Right lobe of liver (tissue), 6 donors: ENCODE measurements around the gene LRRC8D. TPM values are rescaled to one million over a fixed set of nuclear protein-coding genes. Genes with fewer than 3 reads are reported as not detected.

Experiments
- ATAC-seq, 4 donors: fragments of 200-7000 bp; cut with Tn5 transposase; one replicate each; pipeline ENCODE4 v1.9.1; 2020; ENCODE audit warnings: mild to moderate bottlenecking in 4 of 4, moderate library complexity in 4 of 4
- DNase-seq, 3 donors: peaks; one replicate each; pipeline ENCODE4 v3.0.0-alpha.2; 2020
- H3K27ac ChIP-seq, 3 donors: fragments of 200-600 bp; one replicate each; pipeline ENCODE4 v1.8.0; 2022
- H3K27me3 ChIP-seq, 2 donors: fragments of 200-600 bp; one replicate each; pipeline ENCODE4 v1.8.0; 2022
- H3K36me3 ChIP-seq, 4 donors: fragments of 200-600 bp; sonication (generic) in 1 of 4; one replicate each; pipeline versions ENCODE4 v1.5.1 to v1.8.0; 2017 to 2022; ENCODE audit warnings: control low read depth in 1 of 4
- H3K4me1 ChIP-seq, 4 donors: fragments of 200-600 bp; sonication (generic) in 1 of 4; one replicate each; pipeline versions ENCODE4 v1.5.1 to v1.8.0; 2017 to 2022; ENCODE audit warnings: control low read depth in 1 of 4
- H3K4me3 ChIP-seq, 3 donors: fragments of 200-600 bp; one replicate each; pipeline ENCODE4 v1.8.0; 2022
- H3K9me3 ChIP-seq, 4 donors: fragments of 200-600 bp; sonication (generic) in 1 of 4; one replicate each; pipeline versions ENCODE4 v1.5.1 to v1.8.0; 2017 to 2022; ENCODE audit warnings: control low read depth in 1 of 4
- CTCF ChIP-seq, 4 donors: fragments of 200-600 bp in 3 of 4; fragments of 450-650 bp in 1 of 4; IDR thresholded peaks; one replicate each; pipeline versions ENCODE4 v1.5.1 to v1.8.0; 2016 to 2022; ENCODE audit warnings: antibody characterized with exemption in 4 of 4, mild to moderate bottlenecking in 2 of 4
- POLR2A ChIP-seq: fragments of 450-650 bp; IDR thresholded peaks from one replicate; pipeline ENCODE4 v1.6.1; 2017; ENCODE audit warnings: antibody characterized with exemption, mild to moderate bottlenecking
- WGBS: methylation state at CpG from one replicate; pipeline ENCODE4 v1.1.6; 2018; ENCODE audit warnings: low coverage, low lambda C conversion rate; ENCODE audit not compliant: insufficient coverage; ENCODE audit errors: missing lambda C conversion rate; 5-methylcytosine and 5-hydroxymethylcytosine counted together
- intact Hi-C, 2 donors: fragments of 100-400 bp; cut with DNase I; formaldehyde crosslinking; loops; one replicate each; pipeline versions ENCODE4 v1.11.2 to v1.14.1; 2022
- total RNA-seq, 6 experiments: library from RNA; depleted of rRNA in 2 of 6; stranded (reverse); fragments of >200 nt in 2 of 6; fragmentation: NEBNext Ultra II Directional in 3 of 6; extraction: Animal tissue kit (Norgen Biotek cat#: 25700) in 3 of 6; gene quantifications; one replicate each; pipeline versions ENCODE4 v1.1.0 to v1.2.4, GENCODE V29; 2016 to 2023
- donor health status: DM: no; HTN: yes; CAD: no.
- donor health status: DM: no; HTN: no; CAD: no.
- donor health status: DM: no; HTN: no; CAD: no.
- donor health status: DM: no; HTN: yes; CAD: no.
- donor health status: DM: no; HTN: yes; CAD: no.

The LRRC8D gene
- total RNA-seq, 6 experiments from 2014 or later, result 11.5 to 22.1 (median 19.3) TPM

DNA sequence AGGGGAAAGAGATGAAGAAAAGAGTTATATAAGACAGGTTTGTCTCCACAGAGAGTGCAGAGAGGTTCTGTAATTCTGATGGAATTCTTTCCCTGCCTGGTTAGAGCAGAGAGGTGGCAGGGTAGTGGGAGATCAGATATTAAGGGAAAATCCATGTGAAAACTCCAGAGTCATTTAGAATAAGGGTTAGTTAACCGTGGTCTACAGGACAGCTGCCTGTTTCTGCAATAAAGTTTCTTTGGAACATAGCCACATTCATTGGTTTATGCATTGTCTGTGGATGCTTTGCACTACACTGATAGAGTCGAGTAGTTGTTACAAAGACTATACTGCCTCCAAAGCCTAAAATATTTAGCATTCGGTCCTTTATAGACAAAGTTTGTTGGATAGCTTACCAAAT, 55.6 kb downstream of the LRRC8D start:
- Histone ChIP-seq H3K36me3 (no peaks in the 10 kb centered on the region), H3K9me3 (no peaks in the 10 kb centered on the region), H3K4me3 (no peak overlapping the region), H3K27me3 (no peaks in the 10 kb centered on the region), H3K4me1 (peaks cover 0 to 17% (median 4%) of the 10 kb centered on the region in 4 donors), H3K27ac (no peak overlapping the region)
- 84% methylated on average over 3 of the region's 3 CpGs for WGBS
- TF ChIP-seq POLR2A, result no peak
- TF ChIP-seq CTCF (IDR thresholded peaks at IDR 0.05), result no peak
- no peak for DNase-seq
- intact Hi-C loops, result no loop called here
- ATAC-seq, result no peak

DNA sequence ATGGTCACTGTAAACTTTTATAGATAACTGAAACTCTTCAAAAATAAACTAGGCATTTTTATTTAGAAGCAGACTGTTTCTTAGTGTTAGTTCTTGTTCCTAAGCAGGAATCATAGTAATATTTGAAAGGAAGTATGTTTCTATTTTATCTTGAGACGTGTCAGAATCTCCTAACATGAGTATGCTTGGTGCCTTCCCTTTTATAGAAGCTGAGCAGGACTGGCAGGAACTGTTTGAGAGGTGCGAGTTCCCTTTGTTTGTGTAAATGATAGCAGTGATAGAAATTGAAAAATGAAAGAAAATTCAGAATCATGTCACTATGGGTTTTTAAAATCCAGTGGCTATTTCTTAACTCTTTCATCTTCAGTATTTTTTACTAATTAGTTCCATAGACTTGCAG, 56.9 kb downstream of the LRRC8D start:
- Histone ChIP-seq H3K4me1 (peaks cover 0 to 13% (median 6%) of the 10 kb centered on the region in 4 donors), H3K9me3 (no peaks in the 10 kb centered on the region), H3K27ac (no peak overlapping the region), H3K4me3 (no peak overlapping the region), H3K36me3 (no peaks in the 10 kb centered on the region), H3K27me3 (no peaks in the 10 kb centered on the region)
- DNase-seq (no peak), ATAC-seq (peak in 2 of 4 donors; percentile 36 to 55)
- intact Hi-C loops, result no loop called here
- TF ChIP-seq POLR2A (no peak), CTCF (IDR thresholded peaks at IDR 0.05) (no peak)
- WGBS, result 63% methylated on average over 2 of the region's 2 CpGs

- TF ChIP-seq CTCF (IDR thresholded peaks at IDR 0.05) (no peak), POLR2A (no peak)
- intact Hi-C loops, result no loop called here
- WGBS, result 75% methylated on average over 1 of the region's 1 CpG
- no peaks in the 10 kb centered on the region for H3K9me3 ChIP-seq
- no peak overlapping the region for H3K4me3 ChIP-seq
- no peak for DNase-seq
- H3K27me3 ChIP-seq, result no peaks in the 10 kb centered on the region
- no peak for ATAC-seq
- no peaks in the 10 kb centered on the region for H3K36me3 ChIP-seq
- no peak overlapping the region for H3K27ac ChIP-seq
- peaks cover 0 to 13% (median 6%) of the 10 kb centered on the region in 4 donors for H3K4me1 ChIP-seq
These were observed 57.4 kb downstream of the LRRC8D start for GRCh38 chr1:89878256-89878655.

DNA sequence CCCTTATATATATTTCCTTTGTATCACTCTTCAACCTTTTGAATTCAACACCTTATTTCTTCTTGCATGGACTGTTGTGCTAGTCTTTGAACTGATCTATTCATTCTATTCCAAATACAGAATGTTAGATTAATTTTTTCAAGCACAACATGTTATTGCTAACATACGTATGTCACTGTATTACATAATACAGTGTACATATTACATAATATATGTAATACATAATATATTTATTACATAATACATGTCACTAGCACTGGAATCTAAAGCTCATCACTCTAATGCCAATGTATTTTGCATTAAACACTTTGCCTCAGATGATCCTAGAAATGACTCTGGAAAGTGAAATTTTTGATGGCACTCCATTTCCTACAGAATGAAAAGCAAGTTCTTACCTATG, 59.8 kb downstream of the LRRC8D start:
- Histone ChIP-seq H3K27ac (no peak overlapping the region), H3K9me3 (no peaks in the 10 kb centered on the region), H3K27me3 (no peaks in the 10 kb centered on the region), H3K4me1 (peaks cover 0 to 13% (median 6%) of the 10 kb centered on the region in 4 donors), H3K36me3 (no peaks in the 10 kb centered on the region), H3K4me3 (no peak overlapping the region)
- ATAC-seq (no peak), DNase-seq (no peak)
- TF ChIP-seq CTCF (IDR thresholded peaks at IDR 0.05), result no peak
- no peak for TF ChIP-seq POLR2A
- intact Hi-C loops, result no loop called here
- WGBS, result 58% methylated on average over 1 of the region's 1 CpG
